ENCODE results near the gene PDXP. TPM values are rescaled to one million over a fixed set of nuclear protein-coding genes. Genes with fewer than 3 reads are reported as not detected.

The PDXP gene
- total and polyA plus RNA-seq, 7 donors, result 7.5 to 51.1 (median 12.8) TPM

DNA sequence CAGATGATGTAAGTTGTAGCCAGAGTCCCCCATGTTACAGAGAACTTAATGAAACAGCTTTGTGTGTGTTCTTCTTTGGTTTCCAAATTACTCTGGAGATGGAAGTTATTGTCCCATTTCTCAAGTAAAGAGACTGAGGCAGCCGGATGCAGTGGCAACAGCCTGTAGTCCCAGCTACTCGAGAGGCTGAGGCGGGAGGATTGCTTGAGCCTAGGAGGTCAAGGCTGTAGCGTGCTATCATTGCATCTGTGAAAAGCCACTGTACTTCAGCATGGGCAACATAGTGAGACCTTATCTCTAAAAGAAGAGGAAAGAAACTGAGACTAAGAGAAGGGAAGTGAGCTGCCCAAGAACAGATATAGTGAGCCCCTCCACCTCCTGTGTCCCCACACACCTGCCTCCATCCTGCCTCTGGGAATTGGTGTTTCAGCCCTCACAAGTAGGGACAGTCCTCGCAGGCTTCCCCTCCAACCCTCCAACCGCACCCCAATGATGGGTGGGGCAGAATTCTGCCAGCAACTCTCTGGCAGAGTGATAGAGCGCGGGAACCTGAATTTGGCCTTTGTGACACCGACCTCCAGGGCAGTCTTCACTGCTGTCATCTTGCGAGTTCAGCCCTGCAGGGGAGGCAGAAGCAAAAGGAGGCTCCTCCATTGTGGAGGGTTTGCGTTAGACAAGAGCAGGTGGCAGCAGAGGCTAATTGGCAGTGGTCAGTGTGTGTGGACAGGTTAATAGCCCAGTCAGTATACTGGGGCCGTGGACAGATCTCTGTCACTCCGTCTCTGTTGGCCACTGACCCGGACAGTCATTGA is 1.6 kb downstream of the PDXP start:
- 31 to 66% methylated on average over 14 of the region's 14 CpGs for WGBS, 2 donors
- H3K27me3 ChIP-seq, result no peaks in the 10 kb centered on the region
- intact Hi-C loops (cut with DNase I), result loop anchor here (2.0 kb wide), 1 partner anchor 21 kb away; no protein-coding TSS in a partner anchor

DNA sequence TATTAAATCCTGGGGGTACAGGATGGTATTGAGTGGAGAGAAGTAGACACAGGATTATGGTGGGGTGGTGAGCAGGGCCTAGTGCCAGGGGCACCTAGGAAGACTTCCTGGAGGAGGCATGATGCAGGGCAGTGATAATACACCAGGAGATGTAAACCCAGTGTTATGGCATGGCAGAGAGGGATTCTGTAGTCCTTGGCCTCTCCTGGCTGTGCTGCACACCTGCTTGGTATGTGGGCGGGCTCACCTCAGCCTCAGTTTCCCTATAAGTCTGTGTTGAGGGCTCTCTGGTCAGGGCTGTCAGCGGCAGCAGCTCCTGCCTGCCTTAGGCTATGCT is 2.2 kb downstream of the PDXP start:
- intact Hi-C loops (cut with DNase I), result loop anchor here (2.0 kb wide), 1 partner anchor 20 kb away; no protein-coding TSS in a partner anchor
- H3K27ac ChIP-seq, result peak overlapping the region; percentile 75 to 95 (median 83)
- no peak for TF ChIP-seq EP300 (IDR thresholded peaks at IDR 0.05)
- DNase-seq, result no peak
- H3K4me3 ChIP-seq, result no peak overlapping the region
- peaks cover 0 to 3% (median 0%) of the 10 kb centered on the region in 4 donors for H3K36me3 ChIP-seq
- no peaks in the 10 kb centered on the region for H3K27me3 ChIP-seq
- no peaks in the 10 kb centered on the region for H3K9me3 ChIP-seq
- peaks cover 0 to 70% (median 64%) of the 10 kb centered on the region in 4 donors for H3K4me1 ChIP-seq
- 79% methylated on average over 2 of the region's 2 CpGs for WGBS, 2 donors

More for the DNA sequence above, 1.6 kb downstream of the PDXP start:
- peak overlapping the region; percentile 75 to 95 (median 83) for H3K27ac ChIP-seq
- H3K36me3 ChIP-seq, result no peaks in the 10 kb centered on the region
- no peaks in the 10 kb centered on the region for H3K9me3 ChIP-seq
- peaks cover 0 to 66% (median 62%) of the 10 kb centered on the region in 4 donors for H3K4me1 ChIP-seq
- H3K4me3 ChIP-seq, result peak overlapping the region in 2 of 4 donors; percentile 60 to 76
- no peak for TF ChIP-seq POLR2A (IDR thresholded peaks at IDR 0.05)
- no peak for TF ChIP-seq POLR2AphosphoS5 (IDR thresholded peaks at IDR 0.05)
- no peak for TF ChIP-seq EP300 (IDR thresholded peaks at IDR 0.05)
- TF ChIP-seq, protein P1, sequence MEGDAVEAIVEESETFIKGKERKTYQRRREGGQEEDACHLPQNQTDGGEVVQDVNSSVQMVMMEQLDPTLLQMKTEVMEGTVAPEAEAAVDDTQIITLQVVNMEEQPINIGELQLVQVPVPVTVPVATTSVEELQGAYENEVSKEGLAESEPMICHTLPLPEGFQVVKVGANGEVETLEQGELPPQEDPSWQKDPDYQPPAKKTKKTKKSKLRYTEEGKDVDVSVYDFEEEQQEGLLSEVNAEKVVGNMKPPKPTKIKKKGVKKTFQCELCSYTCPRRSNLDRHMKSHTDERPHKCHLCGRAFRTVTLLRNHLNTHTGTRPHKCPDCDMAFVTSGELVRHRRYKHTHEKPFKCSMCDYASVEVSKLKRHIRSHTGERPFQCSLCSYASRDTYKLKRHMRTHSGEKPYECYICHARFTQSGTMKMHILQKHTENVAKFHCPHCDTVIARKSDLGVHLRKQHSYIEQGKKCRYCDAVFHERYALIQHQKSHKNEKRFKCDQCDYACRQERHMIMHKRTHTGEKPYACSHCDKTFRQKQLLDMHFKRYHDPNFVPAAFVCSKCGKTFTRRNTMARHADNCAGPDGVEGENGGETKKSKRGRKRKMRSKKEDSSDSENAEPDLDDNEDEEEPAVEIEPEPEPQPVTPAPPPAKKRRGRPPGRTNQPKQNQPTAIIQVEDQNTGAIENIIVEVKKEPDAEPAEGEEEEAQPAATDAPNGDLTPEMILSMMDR (IDR thresholded peaks at IDR 0.05), result no peak
- no peak for DNase-seq

- no peak overlapping the region for H3K4me3 ChIP-seq
- peaks cover 0 to 70% (median 64%) of the 10 kb centered on the region in 4 donors for H3K4me1 ChIP-seq
- H3K9me3 ChIP-seq, result no peaks in the 10 kb centered on the region
- no peaks in the 10 kb centered on the region for H3K27me3 ChIP-seq
- H3K36me3 ChIP-seq, result peaks cover 0 to 10% (median 3%) of the 10 kb centered on the region in 4 donors
- no peak for DNase-seq
- WGBS, 2 donors, result 57 to 63% methylated on average over 12 of the region's 12 CpGs
- peak overlapping the region; percentile 75 to 95 (median 83) for H3K27ac ChIP-seq
- intact Hi-C loops (cut with DNase I), result loop anchor here (2.0 kb wide), 1 partner anchor 19 kb away; no protein-coding TSS in a partner anchor
- TF ChIP-seq, protein P1 (IDR thresholded peaks at IDR 0.05), result peak in 3 of 4 experiments; percentile 11 to 54 (median 35)
- TF ChIP-seq POLR2AphosphoS5 (IDR thresholded peaks at IDR 0.05), result peak in 3 of 4 donors; percentile 26 to 69 (median 36)
- no peak for TF ChIP-seq POLR2A (IDR thresholded peaks at IDR 0.05)
- no peak for TF ChIP-seq EP300 (IDR thresholded peaks at IDR 0.05)
Observed at GRCh38 chr22:37661160-37661924, 2.8 kb downstream of the PDXP start.

DNA sequence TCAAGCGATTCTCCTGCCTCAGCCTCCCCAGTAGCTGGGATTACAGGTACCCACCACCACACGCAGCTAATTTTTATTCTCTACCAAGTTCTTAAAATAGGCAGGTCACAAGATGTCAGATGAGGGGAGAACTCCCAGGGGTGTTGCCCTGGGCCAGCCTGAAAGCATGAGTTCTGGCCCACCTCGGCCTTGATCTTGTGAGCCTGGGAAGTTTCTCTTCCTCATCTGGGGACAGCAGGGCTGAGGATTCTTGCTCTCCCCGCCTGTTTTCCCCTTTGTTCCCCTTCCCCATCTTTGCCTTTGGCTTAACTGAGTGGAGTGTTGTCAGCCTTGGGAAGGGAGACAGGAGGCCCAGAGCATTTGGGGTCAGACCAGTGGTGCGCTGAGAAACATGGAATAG is 3.5 kb downstream of the PDXP start:
- TF ChIP-seq POLR2AphosphoS5 (IDR thresholded peaks at IDR 0.05) (no peak), EP300 (IDR thresholded peaks at IDR 0.05) (no peak), POLR2A (IDR thresholded peaks at IDR 0.05) (no peak)
- TF ChIP-seq, protein P1 (IDR thresholded peaks at IDR 0.05), result no peak
- WGBS, 2 donors, result 80 to 85% methylated on average over 5 of the region's 5 CpGs
- H3K4me1 ChIP-seq, result peaks cover 0 to 70% (median 64%) of the 10 kb centered on the region in 4 donors

More for the DNA sequence above, 3.5 kb downstream of the PDXP start:
- H3K36me3 ChIP-seq, result peaks cover 0 to 15% (median 6%) of the 10 kb centered on the region in 4 donors
- no peak overlapping the region for H3K4me3 ChIP-seq
- DNase-seq, result no peak
- intact Hi-C loops (cut with DNase I), result no loop called here
- H3K9me3 ChIP-seq, result no peaks in the 10 kb centered on the region
- H3K27ac ChIP-seq, result peak overlapping the region; percentile 75 to 95 (median 83)
- H3K27me3 ChIP-seq, result no peaks in the 10 kb centered on the region

Data from sigmoid colon (tissue), 7 donors.